Fibroblast of the aortic adventitia (primary cell): ENCODE data around the gene TMEM170B. TPM values are rescaled to one million over a fixed set of nuclear protein-coding genes. Genes with fewer than 3 reads are reported as not detected.
A peak's percentile ranks its signal among the peaks of the same experiment; 100 is the strongest.

Source experiments
- DNase-seq: peaks from one replicate; pipeline ENCODE4 v3.0.0-alpha.2; 2010; ENCODE audit warnings: low read depth
- H3K4me3 ChIP-seq: 2 replicates; pipeline ENCODE4 v1.5.1; 2011; ENCODE audit warnings: low read depth, mild to moderate bottlenecking, control low read depth, low read length, moderate library complexity
- CTCF ChIP-seq: IDR thresholded peaks from 2 replicates; pipeline ENCODE4 v1.5.1; 2011; ENCODE audit warnings: mild to moderate bottlenecking, low read length, control low read depth, inconsistent platforms; ENCODE audit not compliant: insufficient read depth
- total RNA-seq: library from RNA; depleted of rRNA; stranded (reverse); fragments of >200 nt; gene quantifications from 2 replicates; pipeline ENCODE4 v1.2.3, GENCODE V29; 2012; ENCODE audit warnings: low replicate concordance

The TMEM170B gene
- total RNA-seq, 1 donor = 2.5 TPM

- TF ChIP-seq CTCF = no peak
- no peak overlapping the region for H3K4me3 ChIP-seq
- DNase-seq = no peak
These were observed 71.2 kb downstream of the TMEM170B start for GRCh38 chr6:11608600-11609323.

GRCh38 chr6:11609324-11610071 is 71.9 kb downstream of the TMEM170B start:
- no peak for TF ChIP-seq CTCF
- DNase-seq = peak; percentile 95

GRCh38 chr6:11613336-11613735 is 75.8 kb downstream of the TMEM170B start:
- DNase-seq = no peak
- H3K4me3 ChIP-seq = no peak overlapping the region
- TF ChIP-seq CTCF = no peak

More at GRCh38 chr6:11609324-11610071, 71.9 kb downstream of the TMEM170B start:
- H3K4me3 ChIP-seq = no peak overlapping the region

GRCh38 chr6:11613858-11614257 is 76.3 kb downstream of the TMEM170B start:
- peak; percentile 95 for DNase-seq
- TF ChIP-seq CTCF = no peak
- no peak overlapping the region for H3K4me3 ChIP-seq

- no peak overlapping the region for H3K4me3 ChIP-seq
- TF ChIP-seq CTCF = no peak
- no peak for DNase-seq
These were observed 77.1 kb downstream of the TMEM170B start for GRCh38 chr6:11614534-11615213.

GRCh38 chr6:11615214-11615602 is 77.7 kb downstream of the TMEM170B start:
- TF ChIP-seq CTCF = no peak

More at GRCh38 chr6:11615214-11615602, 77.7 kb downstream of the TMEM170B start:
- H3K4me3 ChIP-seq = no peak overlapping the region
- DNase-seq = peak; percentile 47
